Spinal cord (tissue), 10 donors: Measurements from ENCODE around the gene TIAM2. TPM values are rescaled to one million over a fixed set of nuclear protein-coding genes. Genes with fewer than 3 reads are reported as not detected.
A peak's percentile ranks its signal among the peaks of the same experiment; 100 is the strongest.

ENCODE experiments used
- DNase-seq, 6 donors: peaks; one replicate each; pipeline versions ENCODE4 v3.0.0 to v3.0.0-alpha.2; 2013 to 2015; ENCODE audit warnings: low spot score in 6 of 6, low read depth in 4 of 6
- H3K27ac ChIP-seq: one replicate; pipeline ENCODE4 v1.5.1; 2013; ENCODE audit warnings: low read depth, low read length, control low read depth
- H3K27me3 ChIP-seq: one replicate; pipeline ENCODE4 v1.6.1; 2013; ENCODE audit warnings: low read length; ENCODE audit not compliant: control insufficient read depth, insufficient read depth
- H3K36me3 ChIP-seq: one replicate; pipeline ENCODE4 v1.6.1; 2013; ENCODE audit warnings: low read length; ENCODE audit not compliant: control insufficient read depth, insufficient read depth
- H3K4me1 ChIP-seq: one replicate; pipeline ENCODE4 v1.6.1; 2013; ENCODE audit warnings: low read length; ENCODE audit not compliant: control insufficient read depth, insufficient read depth
- H3K4me3 ChIP-seq: one replicate; pipeline ENCODE4 v1.5.1; 2013; ENCODE audit warnings: low read depth, low read length, control low read depth
- H3K9me3 ChIP-seq: one replicate; pipeline ENCODE4 v1.6.1; 2013; ENCODE audit warnings: low read length; ENCODE audit not compliant: control insufficient read depth, insufficient read depth
- WGBS: methylation state at CpG from one replicate; pipeline ENCODE4 v1.1.5; 2013; ENCODE audit warnings: missing lambda C conversion rate; ENCODE audit not compliant: insufficient coverage; 5-methylcytosine and 5-hydroxymethylcytosine counted together
- polyA plus RNA-seq, 2 donors: library from polyadenylated mRNA; unstranded; fragments of 120-200 nt; gene quantifications; one replicate each; pipeline ENCODE4 v1.2.1, GENCODE V29; 2013; ENCODE audit not compliant: insufficient read length in 2 of 2
- total RNA-seq, 2 donors: library from RNA; depleted of rRNA in 1 of 2; stranded (reverse); fragments of 120-200 nt in 1 of 2; fragments of >200 nt in 1 of 2; gene quantifications; one replicate each; pipeline versions ENCODE4 v1.2.3 to v1.2.4, GENCODE V29; 2013 to 2014
- donor health status: healthy.

Gene TIAM2
- total and polyA plus RNA-seq, 4 donors = 15.6 to 25.7 (median 19.5) TPM

DNA sequence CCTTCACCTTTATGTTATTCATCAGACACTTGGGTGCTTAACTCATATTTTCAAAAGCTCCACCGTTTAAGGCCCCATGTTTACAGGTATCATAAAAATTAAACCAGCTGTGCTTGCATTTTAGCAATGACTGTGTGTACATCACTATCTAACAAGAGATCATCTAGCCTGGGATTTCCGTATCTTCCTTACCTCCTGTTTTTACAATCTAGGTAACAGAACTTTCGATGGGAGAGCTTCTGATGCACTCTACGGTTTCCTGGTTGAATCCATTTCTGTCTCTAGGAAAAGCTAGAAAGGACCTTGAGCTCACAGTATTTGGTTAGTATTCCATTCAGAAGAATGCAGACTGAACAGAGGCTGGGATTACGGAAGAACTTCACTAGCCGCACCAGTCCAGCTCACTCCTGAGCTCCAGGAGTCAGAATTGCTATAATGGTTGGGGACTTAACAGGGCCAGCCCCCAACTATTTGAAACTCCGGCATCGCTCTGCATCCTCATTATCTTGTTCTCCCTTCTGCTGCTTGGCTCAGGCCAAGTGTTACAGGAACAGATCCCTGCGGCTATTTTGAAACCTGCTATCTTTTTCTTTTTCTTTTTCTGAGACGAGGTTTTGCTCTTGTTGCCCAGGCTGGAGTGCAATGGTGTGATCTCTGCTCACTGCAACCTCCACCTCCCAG lies 255.7 kb downstream of the TIAM2 start:
- H3K27me3 ChIP-seq = no peaks in the 10 kb centered on the region
- no peaks in the 10 kb centered on the region for H3K4me1 ChIP-seq
- 88% methylated on average over 7 of the region's 10 CpGs for WGBS
- no peaks in the 10 kb centered on the region for H3K9me3 ChIP-seq
- no peak overlapping the region for H3K4me3 ChIP-seq
- H3K36me3 ChIP-seq = peaks cover 22% of the 10 kb centered on the region
- no peak overlapping the region for H3K27ac ChIP-seq
- DNase-seq = peak in 1 of 6 donors; percentile 31

DNA sequence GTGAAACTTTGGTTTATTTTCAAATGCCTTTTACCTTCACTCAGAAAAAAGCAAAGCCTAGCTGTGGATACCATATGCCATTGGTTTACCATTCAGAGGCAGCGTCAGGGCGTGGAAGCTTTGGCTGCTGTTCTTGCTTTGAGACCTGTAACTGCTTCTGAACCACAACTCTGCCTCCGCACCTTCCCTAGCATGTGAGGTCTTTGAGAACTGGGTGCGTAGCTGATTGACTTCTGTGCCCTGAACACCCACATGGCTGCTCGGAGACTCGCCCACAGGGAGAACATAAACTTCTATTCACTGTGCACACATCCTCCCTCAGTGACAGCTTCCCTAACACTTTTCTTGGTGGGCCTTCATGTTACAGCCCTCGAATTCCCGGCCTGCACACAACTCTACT lies 257.5 kb downstream of the TIAM2 start:
- Histone ChIP-seq H3K4me1 (no peaks in the 10 kb centered on the region), H3K9me3 (no peaks in the 10 kb centered on the region), H3K27me3 (no peaks in the 10 kb centered on the region), H3K27ac (no peak overlapping the region), H3K4me3 (no peak overlapping the region), H3K36me3 (peaks cover 27% of the 10 kb centered on the region)
- no peak for DNase-seq
- 91% methylated on average over 8 of the region's 8 CpGs for WGBS

DNA sequence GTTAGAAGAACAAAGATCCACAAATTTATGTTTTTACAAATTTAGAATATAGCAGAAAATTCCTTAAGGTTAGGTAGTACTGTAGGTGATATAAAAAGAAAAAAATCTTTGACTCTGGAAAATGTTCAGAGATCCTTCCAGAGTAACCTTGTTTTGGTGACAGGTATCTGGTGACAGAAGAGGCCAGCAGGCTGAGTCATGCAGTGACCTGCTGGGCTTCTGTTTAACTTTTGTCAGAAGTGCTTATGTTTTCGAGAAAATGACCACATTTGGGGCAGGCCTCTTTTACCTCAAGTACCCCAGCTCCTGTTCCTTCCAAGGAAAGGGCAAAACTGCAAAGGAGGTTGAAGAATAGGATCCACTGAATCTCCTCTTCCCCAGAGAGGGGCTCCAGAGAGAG lies 258.2 kb downstream of the TIAM2 start:
- Histone ChIP-seq H3K27ac (no peak overlapping the region), H3K4me1 (no peaks in the 10 kb centered on the region), H3K9me3 (no peaks in the 10 kb centered on the region), H3K4me3 (no peak overlapping the region), H3K27me3 (no peaks in the 10 kb centered on the region), H3K36me3 (peaks cover 22% of the 10 kb centered on the region)
- WGBS = no CpG with 5 or more reads among the region's 1 CpG
- DNase-seq = no peak

DNA sequence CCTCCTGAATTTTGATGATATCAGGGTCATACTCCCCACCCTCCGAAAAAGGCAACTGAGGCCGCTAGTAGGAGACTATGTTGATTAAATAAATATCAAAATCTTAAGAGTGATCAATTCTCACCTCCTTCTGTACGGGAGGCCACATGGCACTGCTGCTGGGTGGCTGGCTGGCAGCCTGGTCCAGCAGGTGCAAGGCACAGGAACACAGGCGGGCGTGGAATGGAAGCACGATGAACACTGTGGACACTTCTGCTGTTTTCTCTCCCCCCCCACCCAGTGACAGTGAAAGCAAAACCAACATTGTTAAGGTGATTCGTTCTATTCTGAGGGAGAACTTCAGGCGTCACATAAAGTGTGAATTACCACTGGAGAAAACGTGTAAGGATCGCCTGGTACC lies 259.0 kb downstream of the TIAM2 start:
- peaks cover 23% of the 10 kb centered on the region for H3K36me3 ChIP-seq
- no peaks in the 10 kb centered on the region for H3K9me3 ChIP-seq
- WGBS = 78% methylated on average over 4 of the region's 10 CpGs
- no peak for DNase-seq
- H3K4me1 ChIP-seq = peaks cover 5% of the 10 kb centered on the region
- H3K4me3 ChIP-seq = no peak overlapping the region
- no peaks in the 10 kb centered on the region for H3K27me3 ChIP-seq
- no peak overlapping the region for H3K27ac ChIP-seq

DNA sequence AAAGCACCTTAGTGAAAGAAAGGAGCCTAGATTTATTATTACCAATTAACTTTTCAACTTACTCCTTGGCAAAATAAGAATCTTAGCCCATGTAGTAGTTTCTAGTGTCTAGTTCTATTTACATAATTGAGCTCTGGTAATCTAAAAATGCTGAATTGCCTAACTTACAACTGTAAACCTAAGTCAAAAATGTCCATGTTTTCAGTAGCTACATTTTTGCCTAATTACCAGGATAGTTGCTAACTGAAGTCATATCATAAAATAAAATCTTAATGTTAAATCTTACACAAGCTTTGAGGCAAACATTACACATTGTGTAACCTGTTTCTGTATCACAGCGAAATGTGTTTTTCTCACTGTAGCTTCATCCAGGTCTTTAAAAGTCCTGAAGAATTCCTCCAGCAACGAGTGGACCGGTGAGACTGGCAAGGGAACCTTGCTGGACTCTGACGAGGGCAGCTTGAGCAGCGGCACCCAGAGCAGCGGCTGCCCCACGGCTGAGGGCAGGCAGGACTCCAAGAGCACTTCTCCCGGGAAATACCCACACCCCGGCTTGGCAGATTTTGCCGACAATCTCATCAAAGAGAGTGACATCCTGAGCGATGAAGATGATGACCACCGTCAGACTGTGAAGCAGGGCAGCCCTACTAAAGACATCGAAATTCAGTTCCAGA lies 261.1 kb downstream of the TIAM2 start:
- WGBS = 86% methylated on average over 13 of the region's 13 CpGs

DNA sequence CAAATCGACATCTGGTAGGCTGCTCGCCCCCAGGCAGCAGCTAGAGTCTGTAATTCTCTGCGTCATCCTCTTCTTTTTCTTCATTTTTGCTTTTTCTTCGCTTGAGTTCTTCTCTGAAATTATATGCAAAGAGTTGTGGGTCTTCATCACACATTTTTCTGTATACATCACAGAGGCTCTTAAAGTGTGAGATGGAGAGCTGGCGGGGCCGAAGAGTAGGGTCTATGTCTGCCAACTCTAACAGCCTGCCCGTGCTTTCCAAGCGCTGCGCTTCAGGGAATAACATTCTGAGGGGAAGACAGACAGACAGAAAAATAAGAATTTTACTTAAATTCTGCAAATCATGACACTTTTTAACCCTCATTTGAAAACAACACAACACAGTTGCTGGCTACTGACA lies 262.7 kb downstream of the TIAM2 start:
- peak in 1 of 6 donors; percentile 69 for DNase-seq
- no peaks in the 10 kb centered on the region for H3K27me3 ChIP-seq
- peaks cover 19% of the 10 kb centered on the region for H3K36me3 ChIP-seq
- peaks cover 15% of the 10 kb centered on the region for H3K4me1 ChIP-seq
- H3K27ac ChIP-seq = no peak overlapping the region
- no peaks in the 10 kb centered on the region for H3K9me3 ChIP-seq
- WGBS = 82% methylated on average over 3 of the region's 9 CpGs
- no peak overlapping the region for H3K4me3 ChIP-seq

More for the DNA sequence above, 261.1 kb downstream of the TIAM2 start:
- no peaks in the 10 kb centered on the region for H3K9me3 ChIP-seq
- H3K36me3 ChIP-seq = peaks cover 24% of the 10 kb centered on the region
- peaks cover 11% of the 10 kb centered on the region for H3K4me1 ChIP-seq
- no peak overlapping the region for H3K4me3 ChIP-seq
- DNase-seq = no peak
- no peaks in the 10 kb centered on the region for H3K27me3 ChIP-seq
- no peak overlapping the region for H3K27ac ChIP-seq

DNA sequence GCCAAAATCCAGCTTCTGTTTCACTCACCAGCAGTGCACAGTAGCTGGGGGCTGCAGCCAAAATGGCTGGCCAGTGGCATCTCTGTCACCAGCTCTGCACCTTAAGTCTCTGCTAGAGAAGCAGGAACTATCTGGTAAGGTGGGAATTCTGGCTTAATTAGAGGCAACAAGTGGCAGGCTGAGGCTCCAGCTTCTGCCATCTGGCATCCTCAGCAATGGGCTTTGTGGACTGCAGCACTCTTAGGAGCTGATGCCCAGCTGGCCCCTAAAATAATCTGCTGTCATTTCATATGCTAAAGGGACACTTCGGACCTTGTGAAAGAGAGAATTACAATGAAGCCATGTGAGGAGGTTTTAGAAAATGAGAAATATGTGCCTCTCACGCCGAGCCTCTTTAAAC lies 264.1 kb downstream of the TIAM2 start:
- peaks cover 14% of the 10 kb centered on the region for H3K36me3 ChIP-seq

DNA sequence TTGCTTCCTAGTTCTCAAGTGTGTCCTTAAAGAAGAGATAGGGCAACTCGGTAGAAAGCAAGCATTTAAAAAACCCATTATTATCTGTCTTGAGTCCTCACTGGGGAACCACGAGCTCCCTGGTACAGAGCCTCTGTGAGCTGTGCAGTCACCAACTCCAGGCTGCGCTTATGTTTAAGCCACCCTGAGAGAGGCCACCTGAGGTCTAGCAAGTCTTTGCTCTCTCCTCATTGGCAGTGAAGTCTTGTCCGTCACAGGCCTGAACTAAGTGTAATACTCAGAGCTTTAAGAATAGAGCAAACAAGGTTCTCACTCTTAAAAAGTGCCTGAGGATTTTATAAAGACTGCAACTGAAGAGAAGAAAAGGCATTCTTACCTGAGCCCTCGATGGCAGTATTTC lies 264.8 kb downstream of the TIAM2 start:
- DNase-seq = no peak
- Histone ChIP-seq H3K4me1 (peaks cover 15% of the 10 kb centered on the region), H3K27me3 (no peaks in the 10 kb centered on the region), H3K27ac (no peak overlapping the region), H3K4me3 (no peak overlapping the region), H3K9me3 (no peaks in the 10 kb centered on the region), H3K36me3 (peaks cover 14% of the 10 kb centered on the region)
- 82% methylated on average over 3 of the region's 5 CpGs for WGBS

More for the DNA sequence above, 264.1 kb downstream of the TIAM2 start:
- DNase-seq = no peak
- Histone ChIP-seq H3K9me3 (no peaks in the 10 kb centered on the region), H3K27me3 (no peaks in the 10 kb centered on the region), H3K27ac (no peak overlapping the region), H3K4me1 (peaks cover 15% of the 10 kb centered on the region), H3K4me3 (no peak overlapping the region)
- no CpG with 5 or more reads among the region's 3 CpGs for WGBS

DNA sequence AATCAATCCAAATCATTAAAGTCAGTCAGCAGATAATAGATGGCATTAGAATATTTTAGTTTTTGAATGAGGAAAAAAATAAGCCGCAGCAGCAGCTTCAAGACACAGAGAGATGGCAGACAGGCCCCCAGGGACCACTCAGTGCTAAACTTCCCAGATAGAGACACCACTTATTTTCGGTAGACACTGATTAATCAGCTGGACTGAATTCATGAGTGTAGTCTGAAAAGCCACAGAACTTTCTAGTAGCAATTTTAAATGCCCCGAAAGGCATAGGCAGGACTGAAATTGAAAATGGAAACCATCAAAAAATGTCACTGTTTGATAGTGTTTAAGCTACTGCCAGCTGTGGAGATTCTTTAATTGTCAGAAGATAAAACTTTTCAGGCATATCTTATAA lies 265.6 kb downstream of the TIAM2 start:
- DNase-seq = peak in 1 of 6 donors; percentile 55
- H3K4me3 ChIP-seq = no peak overlapping the region

More for the DNA sequence above, 265.6 kb downstream of the TIAM2 start:
- Histone ChIP-seq H3K27ac (no peak overlapping the region), H3K36me3 (peaks cover 14% of the 10 kb centered on the region), H3K4me1 (peaks cover 15% of the 10 kb centered on the region), H3K9me3 (no peaks in the 10 kb centered on the region), H3K27me3 (no peaks in the 10 kb centered on the region)
- 0% methylated on average over 1 of the region's 3 CpGs for WGBS
